H1 (cell line): ENCODE measurements around the gene GANC. TPM values are rescaled to one million over a fixed set of nuclear protein-coding genes. Genes with fewer than 3 reads are reported as not detected.

Experiments used
- CTCF ChIA-PET: fragments of 300-600 bp; sonication (Branson Sonifier 250); formaldehyde crosslinking; loops from one replicate; lab custom pipeline; 2021; ENCODE audit not compliant: partially characterized antibody; lab: Charles Lee
- POLR2A ChIA-PET: fragments of 300-600 bp; sonication (Branson Sonifier 250); formaldehyde crosslinking; loops from one replicate; lab custom pipeline; 2021; ENCODE audit warnings: inconsistent platforms; ENCODE audit not compliant: partially characterized antibody; lab: Charles Lee
- DNase-seq, 2 experiments: peaks; one replicate each; pipeline versions ENCODE4 v3.0.0 to v3.0.0-alpha.2; 2010 to 2022; ENCODE audit warnings: low spot score in 2 of 2, low read depth in 1 of 2, mixed read lengths in 1 of 2
- FAIRE-seq: peaks from 2 replicates; lab custom pipeline; 2011; peaks lifted over from hg19 to GRCh38; lab: Jason Lieb, UNC
- H2AFZ ChIP-seq: 2 replicates; pipeline ENCODE4 v1.8.1; 2012; ENCODE audit warnings: low read length, inconsistent platforms
- H2AK5ac ChIP-seq: 2 replicates; pipeline ENCODE4 v1.6.1; 2013; ENCODE audit warnings: low read depth, low read length
- H2BK120ac ChIP-seq: replicated peaks from 2 replicates; pipeline ENCODE3; 2013; ENCODE audit warnings: low read depth, low read length, inconsistent platforms
- H2BK12ac ChIP-seq: 2 replicates; pipeline ENCODE4 v1.6.1; 2013; ENCODE audit warnings: low read depth, low read length
- H2BK15ac ChIP-seq: 2 replicates; pipeline ENCODE4 v1.6.1; 2013; ENCODE audit warnings: low read length
- H2BK20ac ChIP-seq: 2 replicates; pipeline ENCODE4 v1.6.1; 2013; ENCODE audit warnings: low read length
- H2BK5ac ChIP-seq: 2 replicates; pipeline ENCODE4 v1.6.1; 2013; ENCODE audit warnings: low read depth, low read length
- H3K14ac ChIP-seq: 2 replicates; pipeline ENCODE4 v1.6.1; 2013; ENCODE audit warnings: inconsistent platforms; ENCODE audit not compliant: insufficient read length
- H3K18ac ChIP-seq: 2 replicates; pipeline ENCODE4 v1.6.1; 2013; ENCODE audit warnings: low read length; ENCODE audit errors: extremely low read depth
- H3K23ac ChIP-seq: 2 replicates; pipeline ENCODE4 v1.6.1; 2013; ENCODE audit warnings: inconsistent platforms; ENCODE audit not compliant: insufficient read length
- H3K23me2 ChIP-seq: 2 replicates; pipeline ENCODE4 v1.6.1; 2013; ENCODE audit warnings: low read depth, low read length
- H3K27ac ChIP-seq: 2 replicates; pipeline ENCODE4 v1.6.1; 2011; ENCODE audit warnings: low read depth, low read length, inconsistent platforms
- H3K27me3 ChIP-seq, 4 experiments: replicated peaks in 1 of 4; 1 replicate in 1 of 4; 2 replicates in 3 of 4; pipeline versions ENCODE4 v1.6.1 to v1.8.1; 2011 to 2013; ENCODE audit warnings: low read length in 3 of 4, mild to moderate bottlenecking in 3 of 4, inconsistent platforms in 2 of 4, mixed read lengths in 2 of 4, moderate library complexity in 1 of 4; ENCODE audit not compliant: control insufficient read depth in 3 of 4, insufficient read depth in 3 of 4; ENCODE audit errors: extremely low read depth in 1 of 4
- H3K36me3 ChIP-seq, 4 experiments: 2 replicates each; pipeline versions ENCODE4 v1.6.1 to v1.8.1; 2011 to 2013; ENCODE audit warnings: mild to moderate bottlenecking in 4 of 4, low read length in 3 of 4, moderate library complexity in 2 of 4, control low read depth in 1 of 4, inconsistent platforms in 1 of 4; ENCODE audit not compliant: insufficient read depth in 4 of 4, control insufficient read depth in 2 of 4
- H3K4ac ChIP-seq: replicated peaks from 2 replicates; pipeline ENCODE3; 2013; ENCODE audit warnings: low read length, low read depth, mixed read lengths, inconsistent platforms; ENCODE audit not compliant: insufficient read length
- H3K4me1 ChIP-seq, 4 experiments: replicated peaks in 1 of 4; 1 replicate in 1 of 4; 2 replicates in 3 of 4; pipeline versions ENCODE4 v1.6.1 to v1.8.1; 2011 to 2013; ENCODE audit warnings: low read length in 3 of 4, inconsistent platforms in 2 of 4, mixed read lengths in 1 of 4; ENCODE audit not compliant: insufficient read depth in 4 of 4, control insufficient read depth in 3 of 4
- H3K4me2 ChIP-seq, 2 experiments: 2 replicates each; pipeline versions ENCODE4 v1.6.1 to v1.8.1; 2011 to 2013; ENCODE audit warnings: low read depth in 2 of 2, low read length in 2 of 2, control low read depth in 1 of 2, inconsistent platforms in 1 of 2, mild to moderate bottlenecking in 1 of 2; ENCODE audit not compliant: insufficient read depth in 1 of 2
- H3K4me3 ChIP-seq, 4 experiments: fragments of 200-600, 300-600 bp in 1 of 4; sonication (generic), shearing (Covaris generic), sonication (Bioruptor Twin) in 1 of 4; 2 replicates each; pipeline versions ENCODE4 v1.5.1 to v1.8.1; 2011 to 2016; ENCODE audit warnings: low read length in 4 of 4, low read depth in 3 of 4, control low read depth in 2 of 4, inconsistent platforms in 2 of 4, mild to moderate bottlenecking in 2 of 4, mixed read lengths in 1 of 4, moderate library complexity in 1 of 4; ENCODE audit not compliant: insufficient read depth in 2 of 4; ENCODE audit errors: extremely low read depth in 1 of 4
- H3K56ac ChIP-seq: replicated peaks from 2 replicates; pipeline ENCODE3; 2013; ENCODE audit warnings: low read depth, mild to moderate bottlenecking, mixed read lengths, low read length, inconsistent platforms; ENCODE audit not compliant: insufficient read length
- H3K79me1 ChIP-seq: 2 replicates; pipeline ENCODE4 v1.6.1; 2013; ENCODE audit warnings: low read depth, low read length, control low read depth
- H3K79me2 ChIP-seq, 2 experiments: 2 replicates each; pipeline versions ENCODE4 v1.6.1 to v1.8.1; 2012 to 2013; ENCODE audit warnings: low read length in 2 of 2, mild to moderate bottlenecking in 2 of 2, inconsistent platforms in 1 of 2; ENCODE audit not compliant: insufficient read depth in 2 of 2, control insufficient read depth in 1 of 2
- H3K9ac ChIP-seq, 4 experiments: replicated peaks in 1 of 4; 1 replicate in 1 of 4; 2 replicates in 3 of 4; pipeline versions ENCODE4 v1.6.1 to v1.8.1; 2011 to 2013; ENCODE audit warnings: low read depth in 3 of 4, low read length in 3 of 4, control low read depth in 2 of 4, mild to moderate bottlenecking in 2 of 4, moderate library complexity in 2 of 4, inconsistent platforms in 1 of 4; ENCODE audit errors: extremely low read depth in 1 of 4
- H3K9me3 ChIP-seq, 2 experiments: 2 replicates each; pipeline versions ENCODE4 v1.6.1 to v1.8.1; 2012 to 2013; ENCODE audit warnings: mild to moderate bottlenecking in 2 of 2, moderate library complexity in 2 of 2, control low read depth in 1 of 2, inconsistent platforms in 1 of 2, low read depth in 1 of 2, low read length in 1 of 2, mixed read lengths in 1 of 2; ENCODE audit not compliant: insufficient read depth in 2 of 2
- H4K20me1 ChIP-seq, 2 experiments: replicated peaks in 1 of 2; 2 replicates each; pipeline versions ENCODE3 to v1.8.1; 2011 to 2013; ENCODE audit warnings: inconsistent platforms in 2 of 2, low read length in 2 of 2, mild to moderate bottlenecking in 1 of 2; ENCODE audit not compliant: insufficient read depth in 2 of 2, control insufficient read depth in 1 of 2
- H4K5ac ChIP-seq: 2 replicates; pipeline ENCODE4 v1.6.1; 2013; ENCODE audit warnings: low read length, low read depth, mixed read lengths, inconsistent platforms; ENCODE audit not compliant: insufficient read length
- H4K8ac ChIP-seq: 2 replicates; pipeline ENCODE4 v1.8.0; 2013; ENCODE audit warnings: mild to moderate bottlenecking, moderate library complexity, low read length, inconsistent platforms; ENCODE audit not compliant: insufficient read depth; ENCODE audit errors: extremely low read depth
- H4K91ac ChIP-seq: replicated peaks from 2 replicates; pipeline ENCODE3; 2013; ENCODE audit warnings: low read length, mixed read lengths, inconsistent platforms; ENCODE audit not compliant: insufficient read length
- BRCA1 ChIP-seq: IDR thresholded peaks from 2 replicates; pipeline ENCODE4 v1.6.1; 2012; ENCODE audit warnings: low read depth, low read length, improper control_type of control experiment
- EGR1 ChIP-seq: IDR thresholded peaks from 2 replicates; pipeline ENCODE4 v1.6.1; 2011; ENCODE audit warnings: low read depth, low read length, borderline replicate concordance
- RBBP5 ChIP-seq: IDR thresholded peaks from 2 replicates; pipeline ENCODE4 v1.7.1; 2012; ENCODE audit warnings: low read depth, mild to moderate bottlenecking, inconsistent platforms, low read length, moderate library complexity, borderline replicate concordance
- RNF2 ChIP-seq: fragments of 200-900, 300-1000 bp; sonication (generic); IDR thresholded peaks from 2 replicates; pipeline ENCODE4 v1.7.1; 2016; ENCODE audit warnings: borderline replicate concordance, low read depth, mild to moderate bottlenecking, antibody characterized with exemption, low read length; ENCODE audit not compliant: poor library complexity, severe bottlenecking; ENCODE audit errors: missing control alignments
- SIN3A ChIP-seq, 2 experiments: IDR thresholded peaks in 1 of 2; conservative IDR thresholded peaks in 1 of 2; 2 replicates each; pipeline ENCODE4 v1.6.1; 2011 to 2012; ENCODE audit warnings: low read length in 2 of 2, improper control_type of control experiment in 1 of 2, low read depth in 1 of 2, mild to moderate bottlenecking in 1 of 2
- WGBS, 2 experiments: shearing (Covaris generic) in 1 of 2; methylation state at CpG; one replicate each; pipeline versions ENCODE4 v1.1.6 to v1.1.7; 2013 to 2015; ENCODE audit warnings: low lambda C conversion rate in 2 of 2, mixed read lengths in 2 of 2, inconsistent platforms in 1 of 2, low coverage in 1 of 2, missing lambda C conversion rate in 1 of 2; ENCODE audit not compliant: insufficient replicate concordance in 2 of 2, insufficient coverage in 1 of 2, insufficient read length in 1 of 2; ENCODE audit errors: extremely low coverage in 1 of 2, missing lambda C conversion rate in 1 of 2; 5-methylcytosine and 5-hydroxymethylcytosine counted together
- polyA plus RNA-seq, 7 experiments: library from polyadenylated mRNA; depleted of rRNA in 3 of 7; stranded (reverse) in 5 of 7; unstranded in 2 of 7; fragments of >200 nt in 5 of 7; fragments of 200-250 nt in 2 of 7; gene quantifications; 1 replicate in 5 of 7; 2 replicates in 1 of 7; 4 replicates in 1 of 7; pipeline versions ENCODE4 v1.2.1 to v1.2.3, GENCODE V29; 2011 to 2013; ENCODE audit warnings: missing spikeins in 2 of 7, mixed read lengths in 2 of 7
- total RNA-seq: library from RNA; stranded (reverse); fragmentation: NEBNext Ultra II Directional; extraction: Animal tissue kit (Norgen Biotek cat#: 25700); gene quantifications from 2 replicates; pipeline ENCODE4 v1.2.1, GENCODE V29; 2021

The GANC gene
- total and polyA plus RNA-seq, 2 of the 8 experiments (the other 6 are each of a cell fraction or from before 2014, with no cell fraction given): 6.8 to 14.4 TPM

GRCh38 chr15:42373936-42374335 lies 100.9 kb downstream of the GANC start:
- CTCF ChIA-PET: interaction anchor here (1.3 to 1.6 kb wide), 2 partner anchors 11 to 14 kb away, joined by 3 to 13 read pairs; no protein-coding TSS in a partner anchor
- H3K4me3 ChIP-seq: no peak overlapping the region
- no peaks in the 10 kb centered on the region for H3K36me3 ChIP-seq
- no peak overlapping the region for H3K9ac ChIP-seq
- H2BK20ac ChIP-seq: no peak overlapping the region
- H3K4ac ChIP-seq: no peak overlapping the region
- no peak overlapping the region for H4K91ac ChIP-seq
- no peaks in the 10 kb centered on the region for H3K4me1 ChIP-seq
- H3K14ac ChIP-seq: no peak overlapping the region
- DNase-seq (no peak), FAIRE-seq (no peak)
- H3K27me3 ChIP-seq: peaks cover 0 to 4% (median 0%) of the 10 kb centered on the region in 4 experiments; a peak in 1 of 7 replicates
- H3K18ac ChIP-seq: no peak overlapping the region
- no peak overlapping the region for H3K4me2 ChIP-seq
- H4K5ac ChIP-seq: no peak overlapping the region
- no peak overlapping the region for H3K27ac ChIP-seq
- no peaks in the 10 kb centered on the region for H3K23me2 ChIP-seq
- no peak overlapping the region for H4K8ac ChIP-seq
- no peak overlapping the region for H3K23ac ChIP-seq
- H2AFZ ChIP-seq: no peak overlapping the region
- H2BK120ac ChIP-seq: no peak overlapping the region
- H2BK15ac ChIP-seq: peak overlapping the region; percentile 81; the same call in 1 of the 2 replicates
- no peaks in the 10 kb centered on the region for H4K20me1 ChIP-seq
- H2BK12ac ChIP-seq: 0 out of 2 replicates have a peak overlapping the region, but pooled peaks have one; percentile 0
- peaks cover 9 to 16% of the 10 kb centered on the region in 2 experiments; a peak in 3 of 4 replicates for H3K9me3 ChIP-seq
- POLR2A ChIA-PET: interaction anchor here (0.7 to 1.0 kb wide), 2 partner anchors 18 to 101 kb away, joined by 3 read pairs; partner anchors contain the start of genes GANC and TMEM87A
- no peak overlapping the region for H3K56ac ChIP-seq
- H2BK5ac ChIP-seq: no peak overlapping the region
- H3K79me2 ChIP-seq: no peaks in the 10 kb centered on the region
- 81% methylated on average over 4 of the region's 4 CpGs; no CpG with 5 or more reads in 1 of the 2 experiments for WGBS, 2 experiments
- no peaks in the 10 kb centered on the region for H3K79me1 ChIP-seq
- H2AK5ac ChIP-seq: no peak overlapping the region
- TF ChIP-seq RBBP5: no peak
- no peak for TF ChIP-seq BRCA1
- TF ChIP-seq EGR1: no peak
- no peak for TF ChIP-seq SIN3A (conservative IDR thresholded peaks at IDR 0.05 in 1 of 2, IDR thresholded peaks at IDR 0.05 in 1 of 2; ENCODE audit: low read depth in 1 of 2, low read length in 2 of 2)
- no peak for TF ChIP-seq RNF2
